Erythroblast (primary cell): ENCODE measurements around the gene RBM5.

Experiments used
- GATA1 ChIP-seq: IDR thresholded peaks from 2 replicates; pipeline ENCODE4 v1.6.1; 2011; ENCODE audit warnings: low read depth, mild to moderate bottlenecking, control low read depth, low read length, moderate library complexity
- POLR2A ChIP-seq: IDR thresholded peaks from 2 replicates; pipeline ENCODE4 v1.6.1; 2011; ENCODE audit warnings: mild to moderate bottlenecking, low read length

DNA sequence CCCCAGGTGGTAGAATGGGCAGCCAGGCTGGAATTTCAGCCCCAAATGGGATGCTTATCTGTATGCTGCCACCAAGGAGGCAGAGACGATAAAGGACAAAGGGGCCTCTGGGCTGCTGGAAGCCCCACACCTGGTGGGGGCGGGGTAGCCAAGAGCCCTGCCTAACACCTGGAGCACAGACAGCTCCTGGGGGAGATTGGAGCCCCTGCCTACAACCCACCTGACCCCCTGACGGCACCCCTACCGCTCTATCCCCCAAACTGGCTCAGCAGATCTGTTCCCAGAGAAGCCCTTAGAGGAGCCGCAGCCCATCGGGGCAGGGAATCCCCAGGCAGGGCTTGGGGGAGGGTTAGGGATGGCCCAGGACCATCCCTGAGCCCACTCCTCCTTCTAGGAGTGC lies 50.6 kb downstream of the RBM5 start:
- TF ChIP-seq POLR2A: no peak
- no peak for TF ChIP-seq GATA1
